ENCODE data around the gene PEG3. TPM values are rescaled to one million over a fixed set of nuclear protein-coding genes. Genes with fewer than 3 reads are reported as not detected.

Gene PEG3
- total RNA-seq, 1 experiment from 2014 or later: 0.83 TPM

DNA sequence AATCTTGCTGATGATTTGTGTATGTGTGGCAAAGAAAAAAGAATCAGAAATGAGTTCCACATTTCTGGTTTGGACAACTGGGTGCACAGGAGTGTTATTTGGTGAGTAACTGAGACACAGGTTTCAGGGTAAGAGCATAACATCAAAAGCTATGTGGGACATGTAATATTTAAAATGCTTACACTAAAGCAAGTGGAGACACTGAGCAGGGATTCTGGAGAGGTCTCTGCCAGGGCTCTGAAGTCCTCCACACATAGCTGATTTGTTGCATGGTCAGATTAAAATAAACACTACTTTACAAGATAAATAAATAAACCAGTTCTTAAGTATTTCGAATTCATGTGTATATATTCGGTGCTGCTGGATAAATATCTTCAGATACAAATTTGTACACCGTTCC lies 16.3 kb upstream of the PEG3 start:
- ChIA-PET CTCF (no interaction called here), POLR2A (no interaction called here)
- H3K9me3 Mint-ChIP-seq: peaks cover 76% of the 10 kb centered on the region

More for the DNA sequence above, 16.3 kb upstream of the PEG3 start:
- TF ChIP-seq, protein P1, sequence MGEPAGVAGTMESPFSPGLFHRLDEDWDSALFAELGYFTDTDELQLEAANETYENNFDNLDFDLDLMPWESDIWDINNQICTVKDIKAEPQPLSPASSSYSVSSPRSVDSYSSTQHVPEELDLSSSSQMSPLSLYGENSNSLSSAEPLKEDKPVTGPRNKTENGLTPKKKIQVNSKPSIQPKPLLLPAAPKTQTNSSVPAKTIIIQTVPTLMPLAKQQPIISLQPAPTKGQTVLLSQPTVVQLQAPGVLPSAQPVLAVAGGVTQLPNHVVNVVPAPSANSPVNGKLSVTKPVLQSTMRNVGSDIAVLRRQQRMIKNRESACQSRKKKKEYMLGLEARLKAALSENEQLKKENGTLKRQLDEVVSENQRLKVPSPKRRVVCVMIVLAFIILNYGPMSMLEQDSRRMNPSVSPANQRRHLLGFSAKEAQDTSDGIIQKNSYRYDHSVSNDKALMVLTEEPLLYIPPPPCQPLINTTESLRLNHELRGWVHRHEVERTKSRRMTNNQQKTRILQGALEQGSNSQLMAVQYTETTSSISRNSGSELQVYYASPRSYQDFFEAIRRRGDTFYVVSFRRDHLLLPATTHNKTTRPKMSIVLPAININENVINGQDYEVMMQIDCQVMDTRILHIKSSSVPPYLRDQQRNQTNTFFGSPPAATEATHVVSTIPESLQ (CRISPR knock-in tag; IDR thresholded peaks at IDR 0.05): no peak
- TF ChIP-seq, protein P2, sequence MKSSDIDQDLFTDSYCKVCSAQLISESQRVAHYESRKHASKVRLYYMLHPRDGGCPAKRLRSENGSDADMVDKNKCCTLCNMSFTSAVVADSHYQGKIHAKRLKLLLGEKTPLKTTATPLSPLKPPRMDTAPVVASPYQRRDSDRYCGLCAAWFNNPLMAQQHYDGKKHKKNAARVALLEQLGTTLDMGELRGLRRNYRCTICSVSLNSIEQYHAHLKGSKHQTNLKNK (CRISPR knock-in tag; IDR thresholded peaks at IDR 0.05): no peak
- TF ChIP-seq, protein P3, sequence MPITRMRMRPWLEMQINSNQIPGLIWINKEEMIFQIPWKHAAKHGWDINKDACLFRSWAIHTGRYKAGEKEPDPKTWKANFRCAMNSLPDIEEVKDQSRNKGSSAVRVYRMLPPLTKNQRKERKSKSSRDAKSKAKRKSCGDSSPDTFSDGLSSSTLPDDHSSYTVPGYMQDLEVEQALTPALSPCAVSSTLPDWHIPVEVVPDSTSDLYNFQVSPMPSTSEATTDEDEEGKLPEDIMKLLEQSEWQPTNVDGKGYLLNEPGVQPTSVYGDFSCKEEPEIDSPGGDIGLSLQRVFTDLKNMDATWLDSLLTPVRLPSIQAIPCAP (CRISPR knock-in tag; IDR thresholded peaks at IDR 0.05): no peak
- TF ChIP-seq ZNF263 (CRISPR knock-in tag; IDR thresholded peaks at IDR 0.05; ENCODE audit: low read depth) (no peak), SMAD4 (CRISPR knock-in tag; IDR thresholded peaks at IDR 0.05) (no peak), GTF2I (CRISPR knock-in tag; conservative IDR thresholded peaks at IDR 0.05) (no peak), OVOL2 (CRISPR knock-in tag; IDR thresholded peaks at IDR 0.05; ENCODE audit: borderline replicate concordance) (no peak), ZNF138 (CRISPR knock-in tag; conservative IDR thresholded peaks at IDR 0.05) (no peak), IRF2 (CRISPR knock-in tag; IDR thresholded peaks at IDR 0.05; ENCODE audit: borderline replicate concordance, low read depth) (no peak), FOXP1 (CRISPR knock-in tag; IDR thresholded peaks at IDR 0.05; ENCODE audit: borderline replicate concordance) (no peak), ZNF121 (CRISPR knock-in tag; IDR thresholded peaks at IDR 0.05) (no peak)
- TF ChIP-seq, protein P4, sequence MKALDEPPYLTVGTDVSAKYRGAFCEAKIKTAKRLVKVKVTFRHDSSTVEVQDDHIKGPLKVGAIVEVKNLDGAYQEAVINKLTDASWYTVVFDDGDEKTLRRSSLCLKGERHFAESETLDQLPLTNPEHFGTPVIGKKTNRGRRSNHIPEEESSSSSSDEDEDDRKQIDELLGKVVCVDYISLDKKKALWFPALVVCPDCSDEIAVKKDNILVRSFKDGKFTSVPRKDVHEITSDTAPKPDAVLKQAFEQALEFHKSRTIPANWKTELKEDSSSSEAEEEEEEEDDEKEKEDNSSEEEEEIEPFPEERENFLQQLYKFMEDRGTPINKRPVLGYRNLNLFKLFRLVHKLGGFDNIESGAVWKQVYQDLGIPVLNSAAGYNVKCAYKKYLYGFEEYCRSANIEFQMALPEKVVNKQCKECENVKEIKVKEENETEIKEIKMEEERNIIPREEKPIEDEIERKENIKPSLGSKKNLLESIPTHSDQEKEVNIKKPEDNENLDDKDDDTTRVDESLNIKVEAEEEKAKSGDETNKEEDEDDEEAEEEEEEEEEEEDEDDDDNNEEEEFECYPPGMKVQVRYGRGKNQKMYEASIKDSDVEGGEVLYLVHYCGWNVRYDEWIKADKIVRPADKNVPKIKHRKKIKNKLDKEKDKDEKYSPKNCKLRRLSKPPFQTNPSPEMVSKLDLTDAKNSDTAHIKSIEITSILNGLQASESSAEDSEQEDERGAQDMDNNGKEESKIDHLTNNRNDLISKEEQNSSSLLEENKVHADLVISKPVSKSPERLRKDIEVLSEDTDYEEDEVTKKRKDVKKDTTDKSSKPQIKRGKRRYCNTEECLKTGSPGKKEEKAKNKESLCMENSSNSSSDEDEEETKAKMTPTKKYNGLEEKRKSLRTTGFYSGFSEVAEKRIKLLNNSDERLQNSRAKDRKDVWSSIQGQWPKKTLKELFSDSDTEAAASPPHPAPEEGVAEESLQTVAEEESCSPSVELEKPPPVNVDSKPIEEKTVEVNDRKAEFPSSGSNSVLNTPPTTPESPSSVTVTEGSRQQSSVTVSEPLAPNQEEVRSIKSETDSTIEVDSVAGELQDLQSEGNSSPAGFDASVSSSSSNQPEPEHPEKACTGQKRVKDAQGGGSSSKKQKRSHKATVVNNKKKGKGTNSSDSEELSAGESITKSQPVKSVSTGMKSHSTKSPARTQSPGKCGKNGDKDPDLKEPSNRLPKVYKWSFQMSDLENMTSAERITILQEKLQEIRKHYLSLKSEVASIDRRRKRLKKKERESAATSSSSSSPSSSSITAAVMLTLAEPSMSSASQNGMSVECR (CRISPR knock-in tag; IDR thresholded peaks at IDR 0.05; ENCODE audit: borderline replicate concordance): no peak
- TF ChIP-seq, protein P5, sequence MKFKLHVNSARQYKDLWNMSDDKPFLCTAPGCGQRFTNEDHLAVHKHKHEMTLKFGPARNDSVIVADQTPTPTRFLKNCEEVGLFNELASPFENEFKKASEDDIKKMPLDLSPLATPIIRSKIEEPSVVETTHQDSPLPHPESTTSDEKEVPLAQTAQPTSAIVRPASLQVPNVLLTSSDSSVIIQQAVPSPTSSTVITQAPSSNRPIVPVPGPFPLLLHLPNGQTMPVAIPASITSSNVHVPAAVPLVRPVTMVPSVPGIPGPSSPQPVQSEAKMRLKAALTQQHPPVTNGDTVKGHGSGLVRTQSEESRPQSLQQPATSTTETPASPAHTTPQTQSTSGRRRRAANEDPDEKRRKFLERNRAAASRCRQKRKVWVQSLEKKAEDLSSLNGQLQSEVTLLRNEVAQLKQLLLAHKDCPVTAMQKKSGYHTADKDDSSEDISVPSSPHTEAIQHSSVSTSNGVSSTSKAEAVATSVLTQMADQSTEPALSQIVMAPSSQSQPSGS (CRISPR knock-in tag; IDR thresholded peaks at IDR 0.05; ENCODE audit: borderline replicate concordance, low read depth): no peak
- TF ChIP-seq, protein P6, sequence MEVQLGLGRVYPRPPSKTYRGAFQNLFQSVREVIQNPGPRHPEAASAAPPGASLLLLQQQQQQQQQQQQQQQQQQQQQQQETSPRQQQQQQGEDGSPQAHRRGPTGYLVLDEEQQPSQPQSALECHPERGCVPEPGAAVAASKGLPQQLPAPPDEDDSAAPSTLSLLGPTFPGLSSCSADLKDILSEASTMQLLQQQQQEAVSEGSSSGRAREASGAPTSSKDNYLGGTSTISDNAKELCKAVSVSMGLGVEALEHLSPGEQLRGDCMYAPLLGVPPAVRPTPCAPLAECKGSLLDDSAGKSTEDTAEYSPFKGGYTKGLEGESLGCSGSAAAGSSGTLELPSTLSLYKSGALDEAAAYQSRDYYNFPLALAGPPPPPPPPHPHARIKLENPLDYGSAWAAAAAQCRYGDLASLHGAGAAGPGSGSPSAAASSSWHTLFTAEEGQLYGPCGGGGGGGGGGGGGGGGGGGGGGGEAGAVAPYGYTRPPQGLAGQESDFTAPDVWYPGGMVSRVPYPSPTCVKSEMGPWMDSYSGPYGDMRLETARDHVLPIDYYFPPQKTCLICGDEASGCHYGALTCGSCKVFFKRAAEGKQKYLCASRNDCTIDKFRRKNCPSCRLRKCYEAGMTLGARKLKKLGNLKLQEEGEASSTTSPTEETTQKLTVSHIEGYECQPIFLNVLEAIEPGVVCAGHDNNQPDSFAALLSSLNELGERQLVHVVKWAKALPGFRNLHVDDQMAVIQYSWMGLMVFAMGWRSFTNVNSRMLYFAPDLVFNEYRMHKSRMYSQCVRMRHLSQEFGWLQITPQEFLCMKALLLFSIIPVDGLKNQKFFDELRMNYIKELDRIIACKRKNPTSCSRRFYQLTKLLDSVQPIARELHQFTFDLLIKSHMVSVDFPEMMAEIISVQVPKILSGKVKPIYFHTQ (CRISPR knock-in tag; IDR thresholded peaks at IDR 0.05): no peak
- TF ChIP-seq, protein P7, sequence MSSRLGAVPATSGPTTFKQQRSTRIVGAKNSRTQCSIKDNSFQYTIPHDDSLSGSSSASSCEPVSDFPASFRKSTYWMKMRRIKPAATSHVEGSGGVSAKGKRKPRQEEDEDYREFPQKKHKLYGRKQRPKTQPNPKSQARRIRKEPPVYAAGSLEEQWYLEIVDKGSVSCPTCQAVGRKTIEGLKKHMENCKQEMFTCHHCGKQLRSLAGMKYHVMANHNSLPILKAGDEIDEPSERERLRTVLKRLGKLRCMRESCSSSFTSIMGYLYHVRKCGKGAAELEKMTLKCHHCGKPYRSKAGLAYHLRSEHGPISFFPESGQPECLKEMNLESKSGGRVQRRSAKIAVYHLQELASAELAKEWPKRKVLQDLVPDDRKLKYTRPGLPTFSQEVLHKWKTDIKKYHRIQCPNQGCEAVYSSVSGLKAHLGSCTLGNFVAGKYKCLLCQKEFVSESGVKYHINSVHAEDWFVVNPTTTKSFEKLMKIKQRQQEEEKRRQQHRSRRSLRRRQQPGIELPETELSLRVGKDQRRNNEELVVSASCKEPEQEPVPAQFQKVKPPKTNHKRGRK (CRISPR knock-in tag; IDR thresholded peaks at IDR 0.05; ENCODE audit: borderline replicate concordance): no peak
- TF ChIP-seq, protein P8, sequence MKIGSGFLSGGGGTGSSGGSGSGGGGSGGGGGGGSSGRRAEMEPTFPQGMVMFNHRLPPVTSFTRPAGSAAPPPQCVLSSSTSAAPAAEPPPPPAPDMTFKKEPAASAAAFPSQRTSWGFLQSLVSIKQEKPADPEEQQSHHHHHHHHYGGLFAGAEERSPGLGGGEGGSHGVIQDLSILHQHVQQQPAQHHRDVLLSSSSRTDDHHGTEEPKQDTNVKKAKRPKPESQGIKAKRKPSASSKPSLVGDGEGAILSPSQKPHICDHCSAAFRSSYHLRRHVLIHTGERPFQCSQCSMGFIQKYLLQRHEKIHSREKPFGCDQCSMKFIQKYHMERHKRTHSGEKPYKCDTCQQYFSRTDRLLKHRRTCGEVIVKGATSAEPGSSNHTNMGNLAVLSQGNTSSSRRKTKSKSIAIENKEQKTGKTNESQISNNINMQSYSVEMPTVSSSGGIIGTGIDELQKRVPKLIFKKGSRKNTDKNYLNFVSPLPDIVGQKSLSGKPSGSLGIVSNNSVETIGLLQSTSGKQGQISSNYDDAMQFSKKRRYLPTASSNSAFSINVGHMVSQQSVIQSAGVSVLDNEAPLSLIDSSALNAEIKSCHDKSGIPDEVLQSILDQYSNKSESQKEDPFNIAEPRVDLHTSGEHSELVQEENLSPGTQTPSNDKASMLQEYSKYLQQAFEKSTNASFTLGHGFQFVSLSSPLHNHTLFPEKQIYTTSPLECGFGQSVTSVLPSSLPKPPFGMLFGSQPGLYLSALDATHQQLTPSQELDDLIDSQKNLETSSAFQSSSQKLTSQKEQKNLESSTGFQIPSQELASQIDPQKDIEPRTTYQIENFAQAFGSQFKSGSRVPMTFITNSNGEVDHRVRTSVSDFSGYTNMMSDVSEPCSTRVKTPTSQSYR (CRISPR knock-in tag; IDR thresholded peaks at IDR 0.05): no peak
- H3K27ac Mint-ChIP-seq: no peak overlapping the region
- H3K4me3 Mint-ChIP-seq: no peak overlapping the region
- H3K4me1 Mint-ChIP-seq: no peaks in the 10 kb centered on the region
- ATAC-seq (no peak), DNase-seq (ENCODE audit: low spot score) (no peak)
- H3K27me3 Mint-ChIP-seq (ENCODE audit: low read depth): 0 out of 2 replicates have a peak, but pooled peaks cover 4% of the 10 kb centered on the region
- peaks cover 68% of the 10 kb centered on the region for H3K36me3 Mint-ChIP-seq

All from WTC11 (cell line).